ENCODE measurements around the gene TSPAN11. TPM values are rescaled to one million over a fixed set of nuclear protein-coding genes. Genes with fewer than 3 reads are reported as not detected.

TSPAN11 gene
- total and polyA plus RNA-seq, 2 experiments from 2014 or later = 2.1 to 6.0 TPM

- no peaks in the 10 kb centered on the region for H3K9me2 ChIP-seq (ENCODE audit: insufficient read depth)
- H3K36me3 ChIP-seq (ENCODE audit: insufficient read depth) = no peaks in the 10 kb centered on the region; the same call in 1 of the 2 replicates
- peaks cover 4% of the 10 kb centered on the region; the same call in 2 of the 3 replicates for H3K4me1 Mint-ChIP-seq
- H3K4me3 ChIP-seq = no peak overlapping the region
- peaks cover 11% of the 10 kb centered on the region; the same call in 2 of the 3 replicates for H3K9me3 Mint-ChIP-seq
- no peak overlapping the region for H2AFZ ChIP-seq
- no peak overlapping the region for H3K27ac Mint-ChIP-seq
- DNase-seq (ENCODE audit: low spot score) (no peak), ATAC-seq (no peak)
- no peak overlapping the region for H3K4me2 ChIP-seq
- no peaks in the 10 kb centered on the region for H3K27me3 ChIP-seq (ENCODE audit: insufficient read depth)
- no peaks in the 10 kb centered on the region for H3K4me1 ChIP-seq (ENCODE audit: insufficient read depth)
- peaks cover 11% of the 10 kb centered on the region; the same call in 2 of the 3 replicates for H3K36me3 Mint-ChIP-seq (ENCODE audit: low read depth)
- peaks cover 3% of the 10 kb centered on the region for H3K27me3 Mint-ChIP-seq (ENCODE audit: insufficient read depth, low read depth, poor library complexity)
- TF ChIP-seq CTCF (conservative IDR thresholded peaks at IDR 0.05; ENCODE audit: low read depth in 2 of 2) = peak in 1 of 2 experiments; percentile 33; a peak in 2 of 4 replicates
- TF ChIP-seq NANOG (IDR thresholded peaks at IDR 0.05; ENCODE audit: borderline replicate concordance) = no peak
- H3K27ac ChIP-seq (ENCODE audit: low read depth) = no peak overlapping the region
- H3K79me2 ChIP-seq (replicated peaks; ENCODE audit: insufficient read depth) = no peaks in the 10 kb centered on the region
- no peaks in the 10 kb centered on the region for H3F3A ChIP-seq (replicated peaks; ENCODE audit: low read depth)
- H4K20me1 ChIP-seq (replicated peaks; ENCODE audit: insufficient read depth) = 0 out of 2 replicates have a peak, but pooled peaks cover 4% of the 10 kb centered on the region
- H3K4me3 Mint-ChIP-seq = no peak overlapping the region
These were observed 9.5 kb downstream of the TSPAN11 start for GRCh38 chr12:30936036-30936435.

GRCh38 chr12:30939234-30939633 lies 12.7 kb downstream of the TSPAN11 start:
- Histone ChIP-seq H3K9me2 (ENCODE audit: insufficient read depth) (no peaks in the 10 kb centered on the region), H3K4me3 (no peak overlapping the region), H3K4me1 (ENCODE audit: insufficient read depth) (no peaks in the 10 kb centered on the region), H3K4me2 (no peak overlapping the region), H3K79me2 (replicated peaks; ENCODE audit: insufficient read depth) (no peaks in the 10 kb centered on the region), H3K27ac (ENCODE audit: low read depth) (no peak overlapping the region), H2AFZ (no peak overlapping the region), H3K36me3 (ENCODE audit: insufficient read depth) (no peaks in the 10 kb centered on the region; the same call in 1 of the 2 replicates), H4K20me1 (replicated peaks; ENCODE audit: insufficient read depth) (no peaks in the 10 kb centered on the region), H3F3A (replicated peaks; ENCODE audit: low read depth) (no peaks in the 10 kb centered on the region), H3K27me3 (ENCODE audit: insufficient read depth) (no peaks in the 10 kb centered on the region)
- H3K4me3 Mint-ChIP-seq = no peak overlapping the region
- H3K36me3 Mint-ChIP-seq (ENCODE audit: low read depth) = peaks cover 6% of the 10 kb centered on the region; the same call in 2 of the 3 replicates
- no peak overlapping the region for H3K27ac Mint-ChIP-seq
- peaks cover 4% of the 10 kb centered on the region for H3K4me1 Mint-ChIP-seq
- H3K27me3 Mint-ChIP-seq (ENCODE audit: insufficient read depth, low read depth, poor library complexity) = no peaks in the 10 kb centered on the region
- ATAC-seq (no peak), DNase-seq (ENCODE audit: low spot score) (no peak)
- H3K9me3 Mint-ChIP-seq = peaks cover 6% of the 10 kb centered on the region; the same call in 1 of the 3 replicates
- TF ChIP-seq ZNF331 (CRISPR knock-in tag; IDR thresholded peaks at IDR 0.05; ENCODE audit: low read depth) (no peak), CREB1 (CRISPR knock-in tag; IDR thresholded peaks at IDR 0.05; ENCODE audit: low read depth) (no peak), STAT1 (IDR thresholded peaks at IDR 0.05; ENCODE audit: unreplicated experiment) (no peak), POLR2AphosphoS5 (IDR thresholded peaks at IDR 0.05; ENCODE audit: low read depth) (no peak)
- TF ChIP-seq, protein P1, sequence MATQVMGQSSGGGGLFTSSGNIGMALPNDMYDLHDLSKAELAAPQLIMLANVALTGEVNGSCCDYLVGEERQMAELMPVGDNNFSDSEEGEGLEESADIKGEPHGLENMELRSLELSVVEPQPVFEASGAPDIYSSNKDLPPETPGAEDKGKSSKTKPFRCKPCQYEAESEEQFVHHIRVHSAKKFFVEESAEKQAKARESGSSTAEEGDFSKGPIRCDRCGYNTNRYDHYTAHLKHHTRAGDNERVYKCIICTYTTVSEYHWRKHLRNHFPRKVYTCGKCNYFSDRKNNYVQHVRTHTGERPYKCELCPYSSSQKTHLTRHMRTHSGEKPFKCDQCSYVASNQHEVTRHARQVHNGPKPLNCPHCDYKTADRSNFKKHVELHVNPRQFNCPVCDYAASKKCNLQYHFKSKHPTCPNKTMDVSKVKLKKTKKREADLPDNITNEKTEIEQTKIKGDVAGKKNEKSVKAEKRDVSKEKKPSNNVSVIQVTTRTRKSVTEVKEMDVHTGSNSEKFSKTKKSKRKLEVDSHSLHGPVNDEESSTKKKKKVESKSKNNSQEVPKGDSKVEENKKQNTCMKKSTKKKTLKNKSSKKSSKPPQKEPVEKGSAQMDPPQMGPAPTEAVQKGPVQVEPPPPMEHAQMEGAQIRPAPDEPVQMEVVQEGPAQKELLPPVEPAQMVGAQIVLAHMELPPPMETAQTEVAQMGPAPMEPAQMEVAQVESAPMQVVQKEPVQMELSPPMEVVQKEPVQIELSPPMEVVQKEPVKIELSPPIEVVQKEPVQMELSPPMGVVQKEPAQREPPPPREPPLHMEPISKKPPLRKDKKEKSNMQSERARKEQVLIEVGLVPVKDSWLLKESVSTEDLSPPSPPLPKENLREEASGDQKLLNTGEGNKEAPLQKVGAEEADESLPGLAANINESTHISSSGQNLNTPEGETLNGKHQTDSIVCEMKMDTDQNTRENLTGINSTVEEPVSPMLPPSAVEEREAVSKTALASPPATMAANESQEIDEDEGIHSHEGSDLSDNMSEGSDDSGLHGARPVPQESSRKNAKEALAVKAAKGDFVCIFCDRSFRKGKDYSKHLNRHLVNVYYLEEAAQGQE (IDR thresholded peaks at IDR 0.05; ENCODE audit: unreplicated experiment) = no peak
- TF ChIP-seq, protein P2, sequence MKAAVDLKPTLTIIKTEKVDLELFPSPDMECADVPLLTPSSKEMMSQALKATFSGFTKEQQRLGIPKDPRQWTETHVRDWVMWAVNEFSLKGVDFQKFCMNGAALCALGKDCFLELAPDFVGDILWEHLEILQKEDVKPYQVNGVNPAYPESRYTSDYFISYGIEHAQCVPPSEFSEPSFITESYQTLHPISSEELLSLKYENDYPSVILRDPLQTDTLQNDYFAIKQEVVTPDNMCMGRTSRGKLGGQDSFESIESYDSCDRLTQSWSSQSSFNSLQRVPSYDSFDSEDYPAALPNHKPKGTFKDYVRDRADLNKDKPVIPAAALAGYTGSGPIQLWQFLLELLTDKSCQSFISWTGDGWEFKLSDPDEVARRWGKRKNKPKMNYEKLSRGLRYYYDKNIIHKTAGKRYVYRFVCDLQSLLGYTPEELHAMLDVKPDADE (IDR thresholded peaks at IDR 0.05) = no peak
- TF ChIP-seq, protein P3, sequence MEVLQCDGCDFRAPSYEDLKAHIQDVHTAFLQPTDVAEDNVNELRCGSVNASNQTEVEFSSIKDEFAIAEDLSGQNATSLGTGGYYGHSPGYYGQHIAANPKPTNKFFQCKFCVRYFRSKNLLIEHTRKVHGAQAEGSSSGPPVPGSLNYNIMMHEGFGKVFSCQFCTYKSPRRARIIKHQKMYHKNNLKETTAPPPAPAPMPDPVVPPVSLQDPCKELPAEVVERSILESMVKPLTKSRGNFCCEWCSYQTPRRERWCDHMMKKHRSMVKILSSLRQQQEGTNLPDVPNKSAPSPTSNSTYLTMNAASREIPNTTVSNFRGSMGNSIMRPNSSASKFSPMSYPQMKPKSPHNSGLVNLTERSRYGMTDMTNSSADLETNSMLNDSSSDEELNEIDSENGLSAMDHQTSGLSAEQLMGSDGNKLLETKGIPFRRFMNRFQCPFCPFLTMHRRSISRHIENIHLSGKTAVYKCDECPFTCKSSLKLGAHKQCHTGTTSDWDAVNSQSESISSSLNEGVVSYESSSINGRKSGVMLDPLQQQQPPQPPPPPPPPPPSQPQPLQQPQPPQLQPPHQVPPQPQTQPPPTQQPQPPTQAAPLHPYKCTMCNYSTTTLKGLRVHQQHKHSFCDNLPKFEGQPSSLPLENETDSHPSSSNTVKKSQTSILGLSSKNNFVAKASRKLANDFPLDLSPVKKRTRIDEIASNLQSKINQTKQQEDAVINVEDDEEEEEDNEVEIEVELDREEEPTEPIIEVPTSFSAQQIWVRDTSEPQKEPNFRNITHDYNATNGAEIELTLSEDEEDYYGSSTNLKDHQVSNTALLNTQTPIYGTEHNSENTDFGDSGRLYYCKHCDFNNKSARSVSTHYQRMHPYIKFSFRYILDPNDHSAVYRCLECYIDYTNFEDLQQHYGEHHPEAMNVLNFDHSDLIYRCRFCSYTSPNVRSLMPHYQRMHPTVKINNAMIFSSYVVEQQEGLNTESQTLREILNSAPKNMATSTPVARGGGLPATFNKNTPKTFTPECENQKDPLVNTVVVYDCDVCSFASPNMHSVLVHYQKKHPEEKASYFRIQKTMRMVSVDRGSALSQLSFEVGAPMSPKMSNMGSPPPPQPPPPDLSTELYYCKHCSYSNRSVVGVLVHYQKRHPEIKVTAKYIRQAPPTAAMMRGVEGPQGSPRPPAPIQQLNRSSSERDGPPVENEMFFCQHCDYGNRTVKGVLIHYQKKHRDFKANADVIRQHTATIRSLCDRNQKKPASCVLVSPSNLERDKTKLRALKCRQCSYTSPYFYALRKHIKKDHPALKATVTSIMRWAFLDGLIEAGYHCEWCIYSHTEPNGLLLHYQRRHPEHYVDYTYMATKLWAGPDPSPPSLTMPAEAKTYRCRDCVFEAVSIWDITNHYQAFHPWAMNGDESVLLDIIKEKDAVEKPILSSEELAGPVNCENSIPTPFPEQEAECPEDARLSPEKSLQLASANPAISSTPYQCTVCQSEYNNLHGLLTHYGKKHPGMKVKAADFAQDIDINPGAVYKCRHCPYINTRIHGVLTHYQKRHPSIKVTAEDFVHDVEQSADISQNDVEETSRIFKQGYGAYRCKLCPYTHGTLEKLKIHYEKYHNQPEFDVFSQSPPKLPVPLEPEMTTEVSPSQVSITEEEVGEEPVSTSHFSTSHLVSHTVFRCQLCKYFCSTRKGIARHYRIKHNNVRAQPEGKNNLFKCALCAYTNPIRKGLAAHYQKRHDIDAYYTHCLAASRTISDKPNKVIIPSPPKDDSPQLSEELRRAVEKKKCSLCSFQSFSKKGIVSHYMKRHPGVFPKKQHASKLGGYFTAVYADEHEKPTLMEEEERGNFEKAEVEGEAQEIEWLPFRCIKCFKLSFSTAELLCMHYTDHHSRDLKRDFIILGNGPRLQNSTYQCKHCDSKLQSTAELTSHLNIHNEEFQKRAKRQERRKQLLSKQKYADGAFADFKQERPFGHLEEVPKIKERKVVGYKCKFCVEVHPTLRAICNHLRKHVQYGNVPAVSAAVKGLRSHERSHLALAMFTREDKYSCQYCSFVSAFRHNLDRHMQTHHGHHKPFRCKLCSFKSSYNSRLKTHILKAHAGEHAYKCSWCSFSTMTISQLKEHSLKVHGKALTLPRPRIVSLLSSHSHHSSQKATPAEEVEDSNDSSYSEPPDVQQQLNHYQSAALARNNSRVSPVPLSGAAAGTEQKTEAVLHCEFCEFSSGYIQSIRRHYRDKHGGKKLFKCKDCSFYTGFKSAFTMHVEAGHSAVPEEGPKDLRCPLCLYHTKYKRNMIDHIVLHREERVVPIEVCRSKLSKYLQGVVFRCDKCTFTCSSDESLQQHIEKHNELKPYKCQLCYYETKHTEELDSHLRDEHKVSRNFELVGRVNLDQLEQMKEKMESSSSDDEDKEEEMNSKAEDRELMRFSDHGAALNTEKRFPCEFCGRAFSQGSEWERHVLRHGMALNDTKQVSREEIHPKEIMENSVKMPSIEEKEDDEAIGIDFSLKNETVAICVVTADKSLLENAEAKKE (CRISPR knock-in tag; IDR thresholded peaks at IDR 0.05) = no peak

Measured in GM23338 (cell line).